Stimulated activated CD4-positive, alpha-beta T cell treated with anti-CD3 and anti-CD28 coated beads, TNF-alpha, amount 100 ng/mL, for 48 hours (primary cell): ENCODE results near the gene FGD3.

Experiments
- DNase-seq, 3 donors: peaks; one replicate each; pipeline ENCODE4 v3.0.0-alpha.2; 2020; ENCODE audit warnings: low read depth in 3 of 3

FGD3 gene

DNA sequence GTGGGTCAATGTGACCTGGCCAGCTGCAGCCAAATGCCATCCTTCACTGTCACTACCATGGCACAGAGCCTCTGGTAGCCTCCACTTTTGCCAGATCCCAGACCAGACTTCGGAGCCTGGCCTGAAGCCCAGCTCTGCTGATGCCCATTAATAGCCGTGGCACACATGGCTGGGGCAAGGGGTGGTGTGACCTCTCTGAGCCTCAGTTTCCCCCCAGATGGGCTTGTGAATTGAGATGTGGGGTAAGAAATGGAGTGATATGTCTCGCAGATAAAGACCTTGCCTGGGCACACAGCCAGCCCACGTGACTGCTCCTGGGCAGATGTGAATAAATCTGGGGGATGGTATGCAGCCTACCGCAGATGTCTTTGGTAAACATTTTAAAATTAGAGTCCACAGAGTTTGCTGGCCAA, 125.1 kb downstream of the FGD3 start:
- no peak for DNase-seq

GRCh38 chr9:93076101-93076791, 128.9 kb downstream of the FGD3 start:
- DNase-seq: no peak

DNA sequence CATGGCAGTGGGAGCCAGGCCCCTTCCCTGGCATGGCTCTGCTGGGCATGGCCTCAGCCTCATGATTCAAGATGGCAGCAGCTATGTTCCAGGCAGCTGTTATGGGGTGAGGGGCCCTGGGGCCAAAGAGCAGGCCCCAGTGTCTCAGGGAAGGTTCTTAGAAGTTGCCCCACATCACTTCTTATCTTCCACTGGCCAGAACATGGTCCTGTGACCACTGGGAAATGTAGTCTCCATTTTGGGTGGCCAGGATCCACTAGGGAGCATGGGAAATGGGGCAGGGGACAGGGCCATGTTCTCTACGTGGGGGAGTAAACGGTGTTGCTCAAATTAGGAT, 129.4 kb downstream of the FGD3 start:
- DNase-seq: no peak

GRCh38 chr9:93077367-93077766, 130.0 kb downstream of the FGD3 start:
- no peak for DNase-seq

DNA sequence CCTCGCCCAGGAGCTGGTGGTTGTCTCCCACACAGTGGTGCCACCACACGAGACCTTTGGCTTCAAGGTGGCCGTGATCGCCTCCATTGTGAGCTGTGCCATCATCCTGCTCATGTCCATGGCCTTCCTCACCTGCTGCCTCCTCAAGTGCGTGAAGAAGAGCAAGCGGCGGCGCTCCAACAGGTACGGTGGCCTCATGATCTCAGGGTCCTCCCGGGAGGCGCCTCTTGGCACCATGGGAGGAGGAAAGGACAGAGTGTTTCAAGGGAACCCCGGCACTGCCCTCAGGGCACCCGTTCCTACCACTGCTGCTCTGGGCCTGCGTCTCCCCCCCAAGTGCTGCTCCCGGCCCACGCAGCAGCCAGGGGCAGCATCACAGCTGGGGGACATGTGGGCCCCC, 130.5 kb downstream of the FGD3 start:
- no peak for DNase-seq

- DNase-seq: no peak
These were observed 132.0 kb downstream of the FGD3 start for GRCh38 chr9:93079371-93079770.

- DNase-seq: no peak
These were observed 133.1 kb downstream of the FGD3 start for GRCh38 chr9:93080406-93080805.

GRCh38 chr9:93081081-93081529, 133.8 kb downstream of the FGD3 start:
- no peak for DNase-seq

DNA sequence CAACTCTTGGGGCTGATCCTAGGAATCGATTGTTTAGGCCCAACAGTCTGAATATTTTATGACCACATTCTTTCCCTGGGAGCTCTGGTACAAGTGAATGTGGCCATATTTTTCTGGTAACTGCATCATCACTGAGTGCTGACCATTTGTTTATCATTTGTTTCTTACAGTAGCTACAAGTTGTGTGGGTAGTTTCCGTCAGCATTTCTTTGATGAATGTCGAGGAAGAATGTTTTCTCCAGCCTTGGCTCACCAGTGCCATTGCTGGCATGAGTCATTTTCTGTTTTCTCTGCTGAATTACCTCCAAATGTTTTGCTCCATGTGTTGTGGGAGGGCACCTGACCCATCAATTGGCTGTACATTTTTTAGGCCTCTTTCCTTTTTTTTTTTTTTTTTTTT, 134.6 kb downstream of the FGD3 start:
- DNase-seq: no peak

DNA sequence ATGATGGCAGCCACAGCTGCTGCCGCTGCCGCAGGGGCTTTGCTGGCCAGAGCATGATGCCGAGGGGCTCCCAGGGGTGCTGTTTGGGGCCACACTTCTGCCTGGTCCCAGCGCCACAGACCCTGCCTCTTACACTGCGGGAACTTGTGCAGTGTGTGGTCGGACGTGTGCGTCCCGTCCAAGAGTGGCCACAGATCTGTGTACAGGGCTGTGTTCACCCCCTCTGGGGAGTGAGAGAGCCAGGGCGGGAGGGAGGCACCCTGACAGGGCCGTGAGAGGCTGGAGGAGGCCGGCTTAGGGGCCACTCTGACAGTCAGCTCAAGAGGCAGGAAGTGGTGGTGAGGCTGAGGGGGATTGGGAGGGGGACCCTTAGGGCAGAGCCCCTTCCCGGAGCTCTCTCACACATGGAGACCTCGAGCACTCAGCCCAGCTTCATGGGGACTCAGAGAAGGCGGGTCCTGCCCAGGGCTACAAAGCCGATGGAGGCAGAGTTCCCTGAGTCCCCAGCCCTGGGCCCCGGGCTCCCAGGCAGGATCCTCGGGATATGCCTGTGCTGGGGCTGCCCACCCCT, 135.6 kb downstream of the FGD3 start:
- no peak for DNase-seq

GRCh38 chr9:93083592-93084470, 136.5 kb downstream of the FGD3 start:
- DNase-seq: no peak

- no peak for DNase-seq
These were observed 137.2 kb downstream of the FGD3 start for GRCh38 chr9:93084471-93084881.

- DNase-seq: no peak
These were observed 138.4 kb downstream of the FGD3 start for GRCh38 chr9:93085676-93086075.
